HFF-Myc (cell line): Measurements from ENCODE around the gene NAT10.

Source experiments
- DNase-seq: peaks from one replicate; pipeline ENCODE4 v3.0.0-alpha.2; 2011; ENCODE audit warnings: low read depth; ENCODE audit errors: extremely low read depth
- H3K4me3 ChIP-seq: replicated peaks from 2 replicates; pipeline ENCODE4 v1.5.1; 2011; ENCODE audit warnings: low read depth, mild to moderate bottlenecking, control low read depth, low read length
- CTCF ChIP-seq: IDR thresholded peaks from 2 replicates; pipeline ENCODE4 v1.5.1; 2012; ENCODE audit warnings: mild to moderate bottlenecking, low read depth, low read length, control low read depth; ENCODE audit errors: missing control alignments

Gene NAT10

GRCh38 chr11:34165121-34165520, 59.7 kb downstream of the NAT10 start:
- H3K4me3 ChIP-seq, result no peak overlapping the region
- DNase-seq, result no peak
- no peak for TF ChIP-seq CTCF

- no peak overlapping the region for H3K4me3 ChIP-seq
- no peak for DNase-seq
- no peak for TF ChIP-seq CTCF
Observed at GRCh38 chr11:34165786-34166555, 60.5 kb downstream of the NAT10 start.

GRCh38 chr11:34166806-34167740, 61.6 kb downstream of the NAT10 start:
- TF ChIP-seq CTCF, result no peak
- H3K4me3 ChIP-seq, result no peak overlapping the region

GRCh38 chr11:34167961-34168360, 62.5 kb downstream of the NAT10 start:
- no peak overlapping the region for H3K4me3 ChIP-seq
- TF ChIP-seq CTCF, result no peak
- DNase-seq, result no peak

More at GRCh38 chr11:34166806-34167740, 61.6 kb downstream of the NAT10 start:
- no peak for DNase-seq

GRCh38 chr11:34168642-34169420, 63.4 kb downstream of the NAT10 start:
- no peak overlapping the region for H3K4me3 ChIP-seq
- TF ChIP-seq CTCF, result no peak
- DNase-seq, result no peak

- no peak for TF ChIP-seq CTCF
- H3K4me3 ChIP-seq, result no peak overlapping the region
- DNase-seq, result no peak
Observed at GRCh38 chr11:34169686-34170085, 64.3 kb downstream of the NAT10 start.
